Osteoblast (primary cell): ENCODE data around the gene DDI1. TPM values are rescaled to one million over a fixed set of nuclear protein-coding genes. Genes with fewer than 3 reads are reported as not detected.

ENCODE experiments used
- DNase-seq: peaks from one replicate; pipeline ENCODE4 v3.0.0; 2011; ENCODE audit warnings: low spot score, mixed read lengths; ENCODE audit not compliant: insufficient read length; ENCODE audit errors: missing footprints
- H2AFZ ChIP-seq: 2 replicates; pipeline ENCODE4 v1.6.0; 2011; ENCODE audit warnings: mild to moderate bottlenecking, low read length
- H3K27ac ChIP-seq: 2 replicates; pipeline ENCODE4 v1.5.1; 2011; ENCODE audit warnings: mild to moderate bottlenecking, low read depth, low read length, moderate library complexity
- H3K27me3 ChIP-seq: 2 replicates; pipeline ENCODE4 v1.6.0; 2012; ENCODE audit warnings: mild to moderate bottlenecking, control low read depth, inconsistent platforms, low read length, moderate library complexity; ENCODE audit not compliant: insufficient read depth
- H3K36me3 ChIP-seq: 2 replicates; pipeline ENCODE4 v1.5.1; 2011; ENCODE audit warnings: mild to moderate bottlenecking, low read length, control low read depth, moderate library complexity; ENCODE audit not compliant: insufficient read depth
- H3K4me1 ChIP-seq: 2 replicates; pipeline ENCODE4 v1.5.1; 2011; ENCODE audit warnings: mild to moderate bottlenecking, low read length, control low read depth, moderate library complexity; ENCODE audit not compliant: insufficient read depth
- H3K4me2 ChIP-seq: 2 replicates; pipeline ENCODE4 v1.6.0; 2011; ENCODE audit warnings: mild to moderate bottlenecking, low read length; ENCODE audit not compliant: insufficient read depth
- H3K4me3 ChIP-seq: fragments of 200-600 bp; sonication (generic); 3 replicates; pipeline ENCODE4 v1.5.1; 2012; ENCODE audit warnings: mild to moderate bottlenecking, low read length, inconsistent platforms; ENCODE audit not compliant: insufficient read depth
- H3K79me2 ChIP-seq: 2 replicates; pipeline ENCODE4 v1.6.0; 2012; ENCODE audit warnings: mild to moderate bottlenecking, low read length, control low read depth, inconsistent platforms; ENCODE audit not compliant: insufficient read depth
- H3K9me3 ChIP-seq: 2 replicates; pipeline ENCODE4 v1.5.1; 2011; ENCODE audit warnings: low read depth, low read length, control low read depth
- H4K20me1 ChIP-seq: 2 replicates; pipeline ENCODE4 v1.6.0; 2012; ENCODE audit warnings: mild to moderate bottlenecking, low read length, control low read depth; ENCODE audit not compliant: insufficient read depth
- CTCF ChIP-seq: IDR thresholded peaks from 2 replicates; pipeline ENCODE4 v1.5.1; 2011; ENCODE audit warnings: mild to moderate bottlenecking, low read depth, low read length, moderate library complexity; ENCODE audit errors: extremely low read depth
- total RNA-seq: library from RNA; depleted of rRNA; stranded (reverse); fragments of >200 nt; gene quantifications from 2 replicates; pipeline ENCODE4 v1.2.3, GENCODE V29; 2012

DDI1 gene
- total RNA-seq, 1 donor, result not detected

- DNase-seq, result no peak
- Histone ChIP-seq H3K4me3 (no peak overlapping the region), H4K20me1 (no peaks in the 10 kb centered on the region), H3K79me2 (no peaks in the 10 kb centered on the region), H3K4me2 (no peak overlapping the region), H3K27me3 (no peaks in the 10 kb centered on the region), H3K9me3 (no peaks in the 10 kb centered on the region), H3K4me1 (peaks cover 25% of the 10 kb centered on the region), H2AFZ (no peak overlapping the region), H3K27ac (no peak overlapping the region), H3K36me3 (no peaks in the 10 kb centered on the region)
- TF ChIP-seq CTCF, result no peak
These were observed 31.1 kb upstream of the DDI1 start for GRCh38 chr11:104005234-104005855.

GRCh38 chr11:104009744-104010143 is 26.7 kb upstream of the DDI1 start:
- Histone ChIP-seq H3K4me2 (no peak overlapping the region), H3K9me3 (no peaks in the 10 kb centered on the region), H4K20me1 (no peaks in the 10 kb centered on the region), H3K79me2 (no peaks in the 10 kb centered on the region), H3K27ac (no peak overlapping the region), H3K36me3 (no peaks in the 10 kb centered on the region), H2AFZ (no peak overlapping the region), H3K4me1 (no peaks in the 10 kb centered on the region), H3K27me3 (no peaks in the 10 kb centered on the region), H3K4me3 (no peak overlapping the region)
- no peak for TF ChIP-seq CTCF
- DNase-seq, result no peak

- no peak overlapping the region for H2AFZ ChIP-seq
- no peaks in the 10 kb centered on the region for H3K36me3 ChIP-seq
- H3K4me1 ChIP-seq, result no peaks in the 10 kb centered on the region
- no peak overlapping the region for H3K27ac ChIP-seq
- no peak for DNase-seq
- H3K4me2 ChIP-seq, result no peak overlapping the region
- no peaks in the 10 kb centered on the region for H3K9me3 ChIP-seq
- no peaks in the 10 kb centered on the region for H3K79me2 ChIP-seq
- H4K20me1 ChIP-seq, result no peaks in the 10 kb centered on the region
- no peaks in the 10 kb centered on the region for H3K27me3 ChIP-seq
- H3K4me3 ChIP-seq, result no peak overlapping the region
- no peak for TF ChIP-seq CTCF
These were observed 25.4 kb upstream of the DDI1 start for GRCh38 chr11:104011044-104011443.

- Histone ChIP-seq H3K4me3 (no peak overlapping the region), H3K79me2 (no peaks in the 10 kb centered on the region), H2AFZ (no peak overlapping the region), H4K20me1 (no peaks in the 10 kb centered on the region), H3K27me3 (no peaks in the 10 kb centered on the region), H3K4me2 (no peak overlapping the region), H3K4me1 (no peaks in the 10 kb centered on the region), H3K9me3 (no peaks in the 10 kb centered on the region), H3K27ac (no peak overlapping the region), H3K36me3 (no peaks in the 10 kb centered on the region)
- peak; percentile 27 for DNase-seq
- no peak for TF ChIP-seq CTCF
These were observed 20.6 kb upstream of the DDI1 start for GRCh38 chr11:104015649-104016415.
